Right lobe of liver (tissue), 4 donors: ENCODE measurements around the gene XKR8.

Source experiments
- CTCF ChIP-seq, 4 donors: fragments of 200-600 bp in 3 of 4; fragments of 450-650 bp in 1 of 4; IDR thresholded peaks; one replicate each; pipeline versions ENCODE4 v1.5.1 to v1.8.0; 2016 to 2022; ENCODE audit warnings: antibody characterized with exemption in 4 of 4, mild to moderate bottlenecking in 2 of 4
- POLR2A ChIP-seq: fragments of 450-650 bp; IDR thresholded peaks from one replicate; pipeline ENCODE4 v1.6.1; 2017; ENCODE audit warnings: antibody characterized with exemption, mild to moderate bottlenecking
- donor health status: DM: no; HTN: no; CAD: no.
- donor health status: DM: no; HTN: no; CAD: no.
- donor health status: DM: no; HTN: yes; CAD: no.

GRCh38 chr1:27967106-27967883 is 7.5 kb downstream of the XKR8 start:
- TF ChIP-seq CTCF (IDR thresholded peaks at IDR 0.05) (no peak), POLR2A (no peak)
